OCI-M2 (cell line): ENCODE results near the gene GEMIN2.
A peak's percentile ranks its signal among the peaks of the same experiment; 100 is the strongest.
"Not testable (repeated sequence)": the region's sequence is repeated elsewhere in the genome, so short reads cannot be mapped to it uniquely, and the experiment has no call there.

ENCODE experiments used
- DNase-seq: peaks from one replicate; lab custom pipeline; 2025; ENCODE audit not compliant: unreplicated experiment; lab: John Stamatoyannopoulos, UW

GEMIN2 gene

DNA sequence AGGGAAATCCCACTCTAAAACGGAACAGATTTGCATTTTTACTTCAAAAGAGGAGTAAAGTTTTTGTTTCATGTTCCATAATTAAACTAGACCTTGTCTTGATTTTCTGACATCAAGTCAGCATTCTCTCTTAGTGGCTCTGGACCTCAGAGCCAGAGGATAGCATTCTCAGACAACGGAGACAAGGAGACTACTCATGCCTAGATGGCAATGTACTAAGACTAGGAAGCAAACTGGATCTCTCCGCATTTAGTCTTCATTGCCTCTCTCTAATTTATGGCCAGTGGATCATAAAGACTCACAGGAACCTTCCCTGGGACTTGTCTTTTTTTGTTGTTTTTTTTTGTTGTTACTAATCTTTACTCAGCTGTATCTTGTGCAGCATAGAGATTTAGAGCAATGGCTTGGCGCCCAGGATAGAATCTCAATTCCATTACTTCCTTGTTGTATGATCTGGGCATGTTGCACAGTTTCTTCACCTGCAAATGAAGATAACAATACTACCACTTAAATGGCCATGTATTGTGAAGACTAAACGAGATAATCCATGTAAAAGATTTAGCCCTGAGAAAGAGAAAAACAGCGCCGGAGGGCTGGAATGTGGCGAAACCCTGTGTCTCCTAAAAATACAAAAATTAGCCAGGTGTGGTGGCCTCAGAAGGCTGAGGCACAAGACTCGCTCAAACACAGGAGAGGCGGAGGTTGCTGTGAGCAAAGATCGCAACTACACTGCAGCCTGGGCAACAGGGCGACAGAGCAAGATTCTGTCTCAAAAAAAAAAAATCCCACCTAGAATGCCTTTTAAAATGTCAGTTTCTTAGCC is 4.0 kb upstream of the GEMIN2 start:
- DNase-seq = no peak

DNA sequence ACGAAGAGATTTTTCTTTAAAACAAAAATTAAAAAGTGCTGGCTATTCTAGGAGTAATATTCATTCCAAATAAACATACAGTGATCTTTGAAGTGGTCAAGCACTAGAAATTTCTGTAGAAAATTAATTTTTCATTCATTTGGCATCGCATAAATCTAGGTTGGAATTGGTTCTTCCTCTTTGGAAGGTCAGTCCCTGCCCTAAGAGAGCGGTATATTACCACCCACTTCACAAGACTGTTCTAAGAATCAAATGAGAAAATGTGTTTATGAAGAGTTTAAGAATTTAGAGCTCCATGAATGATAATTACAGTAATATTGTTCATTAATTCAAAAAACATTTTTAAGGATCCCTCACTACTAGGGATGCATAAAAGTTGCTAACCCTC is 444 bp upstream of the GEMIN2 start:
- no peak for DNase-seq

- no peak for DNase-seq
Measured at GRCh38 chr14:39122330-39123138, 8.4 kb downstream of the GEMIN2 start.

GRCh38 chr14:39137835-39138234 is 23.7 kb downstream of the GEMIN2 start:
- DNase-seq = not testable (repeated sequence)

- DNase-seq = no peak
Measured at GRCh38 chr14:39138440-39138839, 24.3 kb downstream of the GEMIN2 start.

DNA sequence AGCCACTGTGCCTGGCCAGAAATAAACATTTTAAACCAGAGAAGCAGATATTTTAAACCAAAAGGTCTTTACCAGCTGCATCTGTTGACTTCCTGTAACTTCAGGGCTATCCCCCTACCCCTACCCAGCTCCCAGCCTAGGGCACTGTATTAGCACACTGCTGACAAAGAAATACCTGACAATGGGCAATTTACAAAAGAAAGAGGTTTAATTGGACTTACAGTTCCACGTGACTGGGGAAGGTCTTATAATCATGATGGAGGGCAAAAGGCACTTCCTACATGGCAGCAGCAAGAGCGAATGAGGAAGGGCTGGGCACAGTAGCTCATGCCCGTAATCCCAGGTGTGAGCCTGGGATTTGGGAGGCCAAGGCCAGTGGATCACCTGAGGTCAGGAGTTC is 26.0 kb downstream of the GEMIN2 start:
- no peak for DNase-seq

DNA sequence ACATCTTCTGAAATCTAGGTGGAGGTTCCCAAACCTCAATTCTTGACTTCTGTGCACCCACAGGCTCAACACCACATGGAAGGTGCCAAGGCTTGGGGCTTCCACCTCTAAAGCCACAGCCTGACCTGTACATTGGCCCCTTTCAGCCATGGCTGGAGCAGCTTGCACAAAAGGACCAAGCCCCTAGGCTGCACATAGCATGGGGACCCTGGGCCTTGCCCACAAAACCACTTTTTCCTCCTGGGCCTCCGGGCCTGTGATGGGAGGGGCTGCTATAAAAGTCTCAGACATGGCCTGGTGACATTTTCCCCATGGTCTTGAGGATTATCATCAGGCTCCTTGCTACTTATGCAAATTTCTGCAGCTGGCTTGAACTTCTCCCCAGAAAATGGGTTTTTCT is 27.5 kb downstream of the GEMIN2 start:
- not testable (repeated sequence) for DNase-seq

GRCh38 chr14:39143226-39143625 is 29.1 kb downstream of the GEMIN2 start:
- not testable (repeated sequence) for DNase-seq

DNA sequence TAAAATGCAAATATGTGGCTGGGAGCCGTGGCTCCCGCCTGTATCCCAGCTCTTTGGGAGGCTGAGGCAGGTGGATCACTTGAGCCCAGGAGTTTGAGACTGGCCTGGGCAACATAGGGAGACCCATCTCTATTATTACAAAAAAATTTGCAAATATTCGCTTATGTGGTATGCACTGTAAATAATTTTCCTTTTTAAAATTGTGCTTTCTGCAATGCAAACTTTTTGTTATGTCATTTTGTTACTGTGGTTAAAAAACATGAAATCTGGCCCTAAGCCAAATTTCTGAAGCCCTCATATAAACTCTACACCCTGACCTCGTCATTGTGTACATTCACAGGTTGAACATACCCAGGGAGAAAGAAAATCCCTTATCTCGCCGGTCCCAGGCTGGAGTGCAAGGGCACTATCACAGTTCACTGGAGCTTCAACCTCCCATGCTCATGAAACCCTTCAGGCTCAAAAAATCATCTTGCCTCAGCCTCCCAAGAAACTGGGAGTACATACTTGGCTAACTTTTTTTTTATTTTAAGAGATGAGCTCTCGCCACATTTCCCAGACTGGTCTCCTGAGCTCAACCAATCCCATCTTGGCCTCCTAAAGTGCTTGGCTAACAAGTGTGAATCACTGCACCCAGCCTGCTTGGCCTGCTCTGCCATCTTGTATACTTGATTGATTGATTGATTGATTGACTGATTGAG is 31.3 kb downstream of the GEMIN2 start:
- DNase-seq = no peak

DNA sequence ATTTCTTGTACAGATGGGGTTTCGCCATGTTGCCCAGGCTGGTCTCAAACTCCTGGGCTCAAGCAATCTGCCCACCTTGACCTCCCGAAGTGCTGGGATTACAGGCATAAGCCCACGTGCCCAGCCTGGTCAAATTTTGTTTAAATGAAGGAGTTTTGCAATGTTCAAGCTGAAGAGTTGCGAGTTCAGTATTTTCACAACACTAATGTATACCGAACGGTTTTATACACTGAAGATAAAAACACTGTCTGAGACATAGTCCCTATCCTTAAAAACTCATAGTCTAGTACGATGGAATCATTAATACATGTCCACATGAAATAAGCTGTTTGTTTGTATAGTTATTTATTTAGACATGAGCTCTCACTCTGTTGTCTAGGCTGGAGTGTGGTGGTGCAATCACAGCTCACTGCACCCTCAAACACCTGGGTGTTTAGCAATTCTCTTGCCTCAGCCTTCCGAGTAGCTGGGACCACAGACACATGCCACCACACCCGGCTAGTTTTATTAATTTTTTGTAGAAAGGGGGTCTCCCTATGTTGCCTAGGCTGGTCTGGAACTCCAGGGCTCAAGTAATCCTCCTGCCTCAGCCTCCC is 40.6 kb downstream of the GEMIN2 start:
- no peak for DNase-seq

DNA sequence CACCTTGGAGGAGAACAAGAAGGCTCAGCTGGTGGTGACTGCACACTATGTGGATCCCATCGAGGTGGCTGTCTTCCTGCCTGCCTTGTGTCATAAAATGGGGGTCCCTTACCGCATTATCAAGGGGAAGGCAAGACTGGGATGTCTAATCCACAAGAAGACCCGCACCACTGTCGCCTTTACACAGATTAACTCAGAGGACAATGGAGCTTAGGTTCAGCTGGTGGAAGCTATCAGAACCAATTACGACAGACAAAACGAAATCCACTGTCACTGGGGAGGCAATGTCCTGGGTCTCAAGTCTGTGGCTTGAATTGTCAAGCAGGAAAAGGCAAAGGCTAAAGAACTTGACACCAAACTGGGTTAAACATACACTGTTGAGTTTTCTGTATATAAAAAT is 43.4 kb downstream of the GEMIN2 start:
- no peak for DNase-seq

- no peak for DNase-seq
Measured at GRCh38 chr14:39158222-39158858, 44.2 kb downstream of the GEMIN2 start.

DNA sequence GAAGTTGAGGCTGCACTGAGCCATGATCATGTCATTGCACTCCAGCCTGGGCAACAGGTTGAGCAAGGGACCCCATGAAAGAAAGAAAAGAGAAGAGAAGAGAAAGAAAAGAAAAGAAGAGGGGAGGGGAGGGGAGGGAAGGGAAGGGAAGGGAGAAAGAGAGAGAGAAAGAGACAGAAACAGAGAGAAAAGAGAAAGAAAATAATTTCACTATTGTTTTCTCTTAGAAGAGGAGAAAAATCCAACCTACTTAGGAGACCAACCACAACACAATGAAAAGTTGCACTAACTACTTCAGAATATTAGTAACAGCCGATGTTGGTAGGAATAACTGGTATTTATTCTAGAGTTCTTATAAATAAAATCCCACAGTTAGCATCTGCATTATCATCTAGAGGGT is 46.4 kb downstream of the GEMIN2 start:
- no peak for DNase-seq

- not testable (repeated sequence) for DNase-seq
Measured at GRCh38 chr14:39167797-39168320, 53.7 kb downstream of the GEMIN2 start.

GRCh38 chr14:39168591-39168990 is 54.5 kb downstream of the GEMIN2 start:
- no peak for DNase-seq

GRCh38 chr14:39169541-39169900 is 55.4 kb downstream of the GEMIN2 start:
- DNase-seq = no peak

GRCh38 chr14:39173198-39173597 is 59.1 kb downstream of the GEMIN2 start:
- DNase-seq = no peak

- DNase-seq = peak; percentile 91
Measured at GRCh38 chr14:39174560-39175444, 60.7 kb downstream of the GEMIN2 start, which contains the start of gene PNN. TSS of gene PNN (plus strand) at chr14:39175254. CDS start at chr14:39175280, 26 bp downstream.

DNA sequence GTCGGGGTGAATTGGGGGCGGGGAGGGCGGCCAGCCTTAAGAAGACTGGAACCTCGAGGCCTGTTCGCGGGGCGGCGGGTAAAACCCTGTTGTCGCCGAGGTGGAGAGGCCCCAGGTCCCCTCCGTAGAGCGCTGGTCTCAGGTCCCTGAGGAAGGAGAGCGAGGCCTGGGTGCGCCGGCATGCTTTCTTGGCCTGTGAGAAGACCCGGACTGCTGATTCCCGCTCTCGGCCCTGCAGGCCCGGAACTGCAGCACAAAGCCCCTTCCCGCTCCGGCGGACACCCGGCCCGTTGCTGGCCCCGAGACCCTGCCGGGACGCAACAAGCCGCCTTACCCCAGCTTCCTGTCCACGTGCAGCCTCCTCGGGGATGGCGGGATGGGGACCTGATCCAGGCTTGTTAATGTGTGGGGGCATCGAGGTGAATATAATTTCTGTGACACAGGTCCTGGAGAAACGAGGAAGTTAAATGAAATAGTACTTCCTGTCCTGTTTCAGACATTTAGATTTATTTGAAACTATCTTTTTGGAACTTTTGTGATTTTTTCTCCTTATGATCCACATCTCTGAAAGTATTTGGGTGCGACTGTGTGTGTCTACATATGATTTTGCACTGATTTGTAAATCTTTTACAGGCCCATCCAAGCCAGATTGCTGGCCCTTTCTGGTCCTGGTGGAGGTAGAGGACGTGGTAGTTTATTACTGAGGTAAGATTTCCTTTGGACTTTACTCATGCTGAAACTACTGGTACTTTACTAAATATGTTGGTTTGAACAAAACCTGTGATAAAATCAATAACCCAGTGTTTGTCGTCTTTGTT is 61.5 kb downstream of the GEMIN2 start:
- no peak for DNase-seq
